ENCODE measurements around the gene PLIN3.

DNA sequence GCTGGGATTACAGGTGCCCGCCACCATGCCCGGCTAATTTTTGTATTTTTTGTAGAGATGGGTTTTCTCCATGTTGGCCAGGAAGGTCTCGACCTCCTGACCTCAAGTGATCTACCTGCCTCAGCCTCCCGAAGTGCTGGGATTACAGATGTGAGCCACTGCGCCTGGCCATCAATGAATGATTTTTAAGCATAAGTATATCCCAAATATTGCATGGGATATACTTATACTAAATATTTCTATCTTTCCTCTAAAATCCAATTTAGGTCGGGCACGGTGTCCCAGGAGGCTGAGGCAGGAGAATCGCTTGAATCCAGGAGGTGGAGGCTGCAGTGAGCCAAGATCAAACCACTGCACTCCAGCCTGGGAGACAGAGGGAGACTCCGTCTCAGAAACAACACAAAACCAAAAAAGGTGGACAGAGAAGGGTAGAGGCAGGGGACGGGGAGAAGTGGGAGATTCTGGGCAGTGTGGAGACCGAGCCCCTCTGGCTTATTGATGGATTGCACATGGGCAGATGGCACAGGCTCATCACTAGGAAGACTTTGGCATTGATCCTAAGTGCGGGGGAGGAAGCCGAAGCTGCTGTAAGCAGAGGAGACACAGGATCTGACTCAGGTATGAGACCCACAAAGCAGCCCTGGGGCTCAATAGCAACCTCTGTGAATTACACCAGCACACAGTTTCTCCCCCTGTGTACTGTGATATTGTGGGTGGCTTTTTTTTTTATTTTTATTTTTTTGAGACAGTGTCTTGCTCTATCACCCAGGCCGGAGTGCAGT, 21.8 kb upstream of the PLIN3 start:
- TF ChIP-seq, protein P1, sequence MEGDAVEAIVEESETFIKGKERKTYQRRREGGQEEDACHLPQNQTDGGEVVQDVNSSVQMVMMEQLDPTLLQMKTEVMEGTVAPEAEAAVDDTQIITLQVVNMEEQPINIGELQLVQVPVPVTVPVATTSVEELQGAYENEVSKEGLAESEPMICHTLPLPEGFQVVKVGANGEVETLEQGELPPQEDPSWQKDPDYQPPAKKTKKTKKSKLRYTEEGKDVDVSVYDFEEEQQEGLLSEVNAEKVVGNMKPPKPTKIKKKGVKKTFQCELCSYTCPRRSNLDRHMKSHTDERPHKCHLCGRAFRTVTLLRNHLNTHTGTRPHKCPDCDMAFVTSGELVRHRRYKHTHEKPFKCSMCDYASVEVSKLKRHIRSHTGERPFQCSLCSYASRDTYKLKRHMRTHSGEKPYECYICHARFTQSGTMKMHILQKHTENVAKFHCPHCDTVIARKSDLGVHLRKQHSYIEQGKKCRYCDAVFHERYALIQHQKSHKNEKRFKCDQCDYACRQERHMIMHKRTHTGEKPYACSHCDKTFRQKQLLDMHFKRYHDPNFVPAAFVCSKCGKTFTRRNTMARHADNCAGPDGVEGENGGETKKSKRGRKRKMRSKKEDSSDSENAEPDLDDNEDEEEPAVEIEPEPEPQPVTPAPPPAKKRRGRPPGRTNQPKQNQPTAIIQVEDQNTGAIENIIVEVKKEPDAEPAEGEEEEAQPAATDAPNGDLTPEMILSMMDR (conservative IDR thresholded peaks at IDR 0.05): no peak
- no peak for TF ChIP-seq ZFX (IDR thresholded peaks at IDR 0.05)

Measured in C4-2B (cell line).